ENCODE results near the gene SMC1B. TPM values are rescaled to one million over a fixed set of nuclear protein-coding genes. Genes with fewer than 3 reads are reported as not detected.

Gene SMC1B
- total and polyA plus RNA-seq, 8 donors: 0.10 to 0.35 (median 0.16) TPM

DNA sequence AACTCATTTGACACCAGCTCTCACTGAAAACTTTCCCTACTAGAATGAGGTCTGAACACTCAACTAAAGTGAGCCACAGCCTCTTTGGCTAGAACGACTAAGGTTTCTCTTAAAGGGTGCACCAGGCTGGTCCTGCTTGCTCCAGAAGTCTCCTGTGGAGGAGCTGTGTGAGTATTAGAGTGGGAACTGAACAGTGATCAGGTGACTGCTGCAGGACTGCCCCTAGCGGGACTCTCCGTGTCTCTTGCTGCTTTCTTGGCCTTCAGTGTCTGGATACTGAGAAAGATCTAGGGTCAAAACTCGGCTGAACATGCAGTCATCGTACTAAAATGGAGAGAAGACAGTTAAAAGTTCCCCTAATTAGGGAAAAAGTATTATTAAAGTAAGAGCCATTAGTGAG lies 69.1 kb downstream of the SMC1B start:
- ATAC-seq: peak; percentile 41
- no peak overlapping the region for H3K4me3 ChIP-seq
- TF ChIP-seq, protein P1, sequence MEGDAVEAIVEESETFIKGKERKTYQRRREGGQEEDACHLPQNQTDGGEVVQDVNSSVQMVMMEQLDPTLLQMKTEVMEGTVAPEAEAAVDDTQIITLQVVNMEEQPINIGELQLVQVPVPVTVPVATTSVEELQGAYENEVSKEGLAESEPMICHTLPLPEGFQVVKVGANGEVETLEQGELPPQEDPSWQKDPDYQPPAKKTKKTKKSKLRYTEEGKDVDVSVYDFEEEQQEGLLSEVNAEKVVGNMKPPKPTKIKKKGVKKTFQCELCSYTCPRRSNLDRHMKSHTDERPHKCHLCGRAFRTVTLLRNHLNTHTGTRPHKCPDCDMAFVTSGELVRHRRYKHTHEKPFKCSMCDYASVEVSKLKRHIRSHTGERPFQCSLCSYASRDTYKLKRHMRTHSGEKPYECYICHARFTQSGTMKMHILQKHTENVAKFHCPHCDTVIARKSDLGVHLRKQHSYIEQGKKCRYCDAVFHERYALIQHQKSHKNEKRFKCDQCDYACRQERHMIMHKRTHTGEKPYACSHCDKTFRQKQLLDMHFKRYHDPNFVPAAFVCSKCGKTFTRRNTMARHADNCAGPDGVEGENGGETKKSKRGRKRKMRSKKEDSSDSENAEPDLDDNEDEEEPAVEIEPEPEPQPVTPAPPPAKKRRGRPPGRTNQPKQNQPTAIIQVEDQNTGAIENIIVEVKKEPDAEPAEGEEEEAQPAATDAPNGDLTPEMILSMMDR (IDR thresholded peaks at IDR 0.05): no peak

DNA sequence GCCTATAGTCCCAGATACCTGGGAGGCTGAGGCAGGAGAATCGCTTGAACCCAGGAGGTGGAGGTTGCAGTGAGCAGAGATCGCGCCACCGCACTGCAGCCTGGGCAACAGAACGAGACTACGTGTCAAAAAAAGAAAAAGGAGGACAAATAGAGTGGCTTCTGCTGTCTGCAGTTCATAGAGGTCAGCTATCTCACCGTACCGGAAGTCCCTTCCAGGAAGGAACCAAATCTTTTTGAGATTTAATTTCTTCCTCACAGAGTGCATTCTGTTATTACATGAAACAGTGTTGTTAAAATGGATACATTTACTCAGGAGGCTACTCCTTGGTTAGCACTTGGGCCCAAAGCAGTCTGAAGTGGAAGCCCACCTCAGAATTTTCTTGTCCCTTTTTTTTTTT lies 70.3 kb downstream of the SMC1B start:
- Histone ChIP-seq H3K9me3 (no peaks in the 10 kb centered on the region), H3K27me3 (no peaks in the 10 kb centered on the region), H3K4me3 (no peak overlapping the region), H3K36me3 (peaks cover 0 to 43% of the 10 kb centered on the region in 2 donors), H3K4me1 (no peaks in the 10 kb centered on the region), H3K27ac (no peak overlapping the region)
- ATAC-seq (no peak), DNase-seq (no peak)
- TF ChIP-seq, protein P1 (IDR thresholded peaks at IDR 0.05): no peak
- intact Hi-C loops (cut with DNase I): no loop called here

More for the DNA sequence above, 69.1 kb downstream of the SMC1B start:
- Histone ChIP-seq H3K27me3 (no peaks in the 10 kb centered on the region), H3K9me3 (no peaks in the 10 kb centered on the region), H3K36me3 (peaks cover 0 to 32% of the 10 kb centered on the region in 2 donors), H3K4me1 (no peaks in the 10 kb centered on the region), H3K27ac (no peak overlapping the region)
- intact Hi-C loops (cut with DNase I): no loop called here
- DNase-seq: peak in 1 of 4 donors; percentile 13

DNA sequence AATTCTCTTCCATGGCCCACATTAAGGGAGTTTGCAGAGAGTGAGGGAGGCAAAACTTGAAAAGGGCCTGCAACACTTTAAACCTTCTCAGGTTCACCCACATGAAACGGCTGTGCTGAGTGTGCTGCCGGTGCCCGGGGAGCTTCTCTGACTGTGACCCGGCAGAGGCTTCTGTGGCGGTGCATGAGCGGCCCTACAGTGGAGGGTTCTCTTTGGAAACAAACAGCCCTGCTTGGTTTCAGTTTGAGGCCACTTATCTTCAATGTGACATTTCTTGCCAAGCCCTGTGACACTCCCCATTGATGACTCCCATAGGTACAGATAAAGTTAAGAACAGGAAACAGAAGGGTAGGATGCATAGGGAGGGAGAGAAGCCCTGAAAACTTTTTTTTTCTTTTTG lies 71.9 kb downstream of the SMC1B start:
- peaks cover 0 to 47% of the 10 kb centered on the region in 2 donors for H3K36me3 ChIP-seq
- H3K4me1 ChIP-seq: no peaks in the 10 kb centered on the region
- intact Hi-C loops (cut with DNase I): no loop called here
- DNase-seq: no peak
- no peak for ATAC-seq
- TF ChIP-seq, protein P1 (IDR thresholded peaks at IDR 0.05): no peak
- H3K4me3 ChIP-seq: no peak overlapping the region
- H3K9me3 ChIP-seq: no peaks in the 10 kb centered on the region
- H3K27ac ChIP-seq: no peak overlapping the region
- no peaks in the 10 kb centered on the region for H3K27me3 ChIP-seq

DNA sequence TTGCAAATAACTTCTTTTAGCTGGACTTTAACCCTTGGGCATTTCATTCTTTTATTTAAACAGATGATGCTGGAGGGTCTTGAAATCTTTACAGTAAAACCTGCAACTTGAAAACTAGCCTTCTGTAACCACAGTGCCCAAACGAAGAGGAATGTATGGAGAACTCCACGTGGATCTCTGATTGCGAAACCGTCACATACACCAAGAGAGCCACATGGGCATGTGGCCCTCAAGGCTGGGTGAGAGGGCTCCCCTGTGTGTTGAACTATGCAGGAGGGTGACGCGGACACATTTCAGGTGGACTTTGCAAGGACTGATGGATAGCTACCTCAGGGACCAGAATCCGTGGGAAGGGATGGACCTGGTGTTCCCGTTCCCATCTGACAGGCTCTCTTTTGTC lies 73.1 kb downstream of the SMC1B start:
- H3K4me3 ChIP-seq: no peak overlapping the region
- no peaks in the 10 kb centered on the region for H3K27me3 ChIP-seq
- peaks cover 0 to 59% of the 10 kb centered on the region in 2 donors for H3K36me3 ChIP-seq
- no peak overlapping the region for H3K27ac ChIP-seq
- TF ChIP-seq, protein P1 (IDR thresholded peaks at IDR 0.05): no peak
- intact Hi-C loops (cut with DNase I): no loop called here
- DNase-seq (no peak), ATAC-seq (no peak)
- no peaks in the 10 kb centered on the region for H3K9me3 ChIP-seq
- H3K4me1 ChIP-seq: no peaks in the 10 kb centered on the region

GRCh38 chr22:45338795-45339194 lies 74.6 kb downstream of the SMC1B start:
- Histone ChIP-seq H3K27me3 (no peaks in the 10 kb centered on the region), H3K4me1 (no peaks in the 10 kb centered on the region), H3K4me3 (no peak overlapping the region), H3K27ac (no peak overlapping the region), H3K36me3 (peaks cover 0 to 72% of the 10 kb centered on the region in 2 donors), H3K9me3 (no peaks in the 10 kb centered on the region)
- ATAC-seq (no peak), DNase-seq (no peak)
- TF ChIP-seq, protein P1 (IDR thresholded peaks at IDR 0.05): no peak
- intact Hi-C loops (cut with DNase I): no loop called here
